ENCODE data around the gene CCNB1. TPM values are rescaled to one million over a fixed set of nuclear protein-coding genes. Genes with fewer than 3 reads are reported as not detected.

Gene CCNB1
- 29.6 TPM for total RNA-seq (ENCODE audit: unreplicated experiment)
- long read RNA-seq, transcript CCNB1-201 (9 exons, 2,169 nt) = major isoform, 33 of 37 reads
- long read RNA-seq, partial matches to known transcripts = 0 of 37 reads
- long read RNA-seq, other reads (novel, unspliced or antisense) = 4 of 37 reads

GRCh38 chr5:69166686-69167492, at the start of gene CCNB1:
Gene CCNB1 (plus strand): TSS chr5:69167150. CDS start chr5:69167263, 113 bp downstream.
- Mint-ChIP-seq H3K4me3 (ENCODE audit: unreplicated experiment) (peak within 1 kb of the TSS; percentile 95), H3K4me1 (ENCODE audit: low read depth, unreplicated experiment) (peaks cover 1% of the 10 kb centered on the region), H3K27ac (ENCODE audit: unreplicated experiment) (peak within 1 kb of the TSS; percentile 72), H3K36me3 (ENCODE audit: unreplicated experiment) (no peaks in the 10 kb centered on the region), H3K27me3 (ENCODE audit: unreplicated experiment) (no peaks in the 10 kb centered on the region), H3K9me3 (ENCODE audit: unreplicated experiment) (peaks cover 2% of the 10 kb centered on the region)
- no peak for TF ChIP-seq CTCF (IDR thresholded peaks at IDR 0.05; ENCODE audit: partially characterized antibody, unreplicated experiment)
- DNase-seq = peak; percentile 99

- no peak overlapping the region for H3K4me3 Mint-ChIP-seq (ENCODE audit: unreplicated experiment)
- no peak for DNase-seq
- H3K27ac Mint-ChIP-seq (ENCODE audit: unreplicated experiment) = no peak overlapping the region
- no peak for TF ChIP-seq CTCF (IDR thresholded peaks at IDR 0.05; ENCODE audit: partially characterized antibody, unreplicated experiment)
- H3K4me1 Mint-ChIP-seq (ENCODE audit: low read depth, unreplicated experiment) = no peaks in the 10 kb centered on the region
- no peaks in the 10 kb centered on the region for H3K27me3 Mint-ChIP-seq (ENCODE audit: unreplicated experiment)
- H3K36me3 Mint-ChIP-seq (ENCODE audit: unreplicated experiment) = no peaks in the 10 kb centered on the region
- H3K9me3 Mint-ChIP-seq (ENCODE audit: unreplicated experiment) = no peaks in the 10 kb centered on the region
These were observed 37.5 kb upstream of the CCNB1 start for GRCh38 chr5:69129413-69129812.

DNA sequence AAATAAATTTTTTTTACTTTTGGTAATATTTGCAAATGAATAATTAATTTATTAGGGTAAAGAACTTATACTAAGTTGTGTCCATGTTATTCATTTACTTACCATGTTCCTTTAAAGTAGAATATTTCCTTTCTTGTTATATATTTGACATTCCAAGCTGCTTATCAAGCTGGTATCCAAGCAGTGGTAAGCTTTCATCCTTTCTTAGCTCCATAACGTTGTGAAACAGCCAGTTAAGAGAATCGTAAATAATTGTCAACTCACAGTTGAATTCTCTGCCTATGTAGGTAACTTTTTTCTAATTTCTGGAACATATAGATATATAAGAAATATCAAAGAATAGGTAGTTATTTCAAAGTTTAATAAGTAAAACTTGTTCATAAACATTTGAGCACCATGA, 36.7 kb upstream of the CCNB1 start:
- no peak overlapping the region for H3K27ac Mint-ChIP-seq (ENCODE audit: unreplicated experiment)
- no peaks in the 10 kb centered on the region for H3K36me3 Mint-ChIP-seq (ENCODE audit: unreplicated experiment)
- no peaks in the 10 kb centered on the region for H3K9me3 Mint-ChIP-seq (ENCODE audit: unreplicated experiment)
- H3K4me3 Mint-ChIP-seq (ENCODE audit: unreplicated experiment) = no peak overlapping the region
- H3K4me1 Mint-ChIP-seq (ENCODE audit: low read depth, unreplicated experiment) = no peaks in the 10 kb centered on the region
- no peak for TF ChIP-seq CTCF (IDR thresholded peaks at IDR 0.05; ENCODE audit: partially characterized antibody, unreplicated experiment)
- no peaks in the 10 kb centered on the region for H3K27me3 Mint-ChIP-seq (ENCODE audit: unreplicated experiment)
- no peak for DNase-seq

- Mint-ChIP-seq H3K4me3 (ENCODE audit: unreplicated experiment) (no peak overlapping the region), H3K36me3 (ENCODE audit: unreplicated experiment) (no peaks in the 10 kb centered on the region), H3K4me1 (ENCODE audit: low read depth, unreplicated experiment) (no peaks in the 10 kb centered on the region), H3K27me3 (ENCODE audit: unreplicated experiment) (no peaks in the 10 kb centered on the region), H3K9me3 (ENCODE audit: unreplicated experiment) (no peaks in the 10 kb centered on the region), H3K27ac (ENCODE audit: unreplicated experiment) (no peak overlapping the region)
- TF ChIP-seq CTCF (IDR thresholded peaks at IDR 0.05; ENCODE audit: partially characterized antibody, unreplicated experiment) = no peak
- DNase-seq = no peak
These were observed 35.6 kb upstream of the CCNB1 start for GRCh38 chr5:69131304-69131703.

DNA sequence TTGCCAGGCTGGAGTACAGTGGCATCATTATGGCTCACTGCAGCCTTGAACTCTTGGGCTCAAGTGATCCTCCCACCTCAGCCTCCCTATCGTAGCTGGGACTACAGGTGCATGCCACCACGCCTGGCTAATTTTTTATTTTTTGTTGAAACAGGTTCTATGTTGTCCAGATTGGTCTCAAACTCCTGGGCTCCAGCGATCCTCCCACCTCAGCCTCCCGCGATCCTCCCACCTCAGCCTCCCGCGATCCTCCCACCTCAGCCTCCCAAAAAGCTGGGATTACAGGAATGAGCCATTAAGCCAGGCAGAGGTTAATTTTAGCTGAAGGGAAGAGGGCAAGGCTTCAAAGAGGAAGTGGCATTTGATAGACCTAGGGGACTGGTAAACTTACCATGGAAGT, 32.8 kb upstream of the CCNB1 start:
- no peak for DNase-seq
- no peaks in the 10 kb centered on the region for H3K36me3 Mint-ChIP-seq (ENCODE audit: unreplicated experiment)
- TF ChIP-seq CTCF (IDR thresholded peaks at IDR 0.05; ENCODE audit: partially characterized antibody, unreplicated experiment) = no peak
- no peaks in the 10 kb centered on the region for H3K4me1 Mint-ChIP-seq (ENCODE audit: low read depth, unreplicated experiment)
- H3K9me3 Mint-ChIP-seq (ENCODE audit: unreplicated experiment) = no peaks in the 10 kb centered on the region
- H3K27ac Mint-ChIP-seq (ENCODE audit: unreplicated experiment) = no peak overlapping the region
- no peaks in the 10 kb centered on the region for H3K27me3 Mint-ChIP-seq (ENCODE audit: unreplicated experiment)
- no peak overlapping the region for H3K4me3 Mint-ChIP-seq (ENCODE audit: unreplicated experiment)

Data from glutamatergic neuron (in vitro differentiated cells).